Right lobe of liver (tissue), 4 donors: ENCODE measurements around the gene ETAA1.

Experiments used
- POLR2A ChIP-seq: fragments of 450-650 bp; IDR thresholded peaks from one replicate; pipeline ENCODE4 v1.6.1; 2017; ENCODE audit warnings: antibody characterized with exemption, mild to moderate bottlenecking
- TF ChIP-seq, protein P1 (sequence below), 4 donors: fragments of 200-600 bp in 3 of 4; fragments of 450-650 bp in 1 of 4; IDR thresholded peaks; one replicate each; pipeline versions ENCODE4 v1.5.1 to v1.8.0; 2016 to 2022; ENCODE audit warnings: antibody characterized with exemption in 4 of 4, mild to moderate bottlenecking in 2 of 4
- donor health status: DM: no; HTN: no; CAD: no.
- donor health status: DM: no; HTN: no; CAD: no.
- donor health status: DM: no; HTN: yes; CAD: no.

DNA sequence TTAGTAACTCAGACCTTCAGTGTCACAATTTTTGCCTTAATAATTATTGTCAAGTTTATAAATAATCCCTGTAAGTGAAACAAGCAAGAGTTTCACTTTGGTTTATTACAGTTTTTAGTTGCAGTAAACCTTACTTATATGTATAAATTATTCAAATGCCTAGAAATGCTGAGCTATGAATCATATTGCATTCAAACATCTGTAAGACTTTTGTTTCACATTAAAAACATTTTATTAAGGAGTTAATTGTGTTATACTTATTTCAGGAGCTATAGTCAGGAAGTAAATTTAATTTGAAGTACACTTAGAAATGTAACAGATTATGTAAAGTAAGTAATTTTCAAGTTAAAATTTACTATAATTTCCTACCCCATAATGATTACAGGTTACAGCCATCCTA, 3.9 kb upstream of the ETAA1 start:
- TF ChIP-seq, protein P1, sequence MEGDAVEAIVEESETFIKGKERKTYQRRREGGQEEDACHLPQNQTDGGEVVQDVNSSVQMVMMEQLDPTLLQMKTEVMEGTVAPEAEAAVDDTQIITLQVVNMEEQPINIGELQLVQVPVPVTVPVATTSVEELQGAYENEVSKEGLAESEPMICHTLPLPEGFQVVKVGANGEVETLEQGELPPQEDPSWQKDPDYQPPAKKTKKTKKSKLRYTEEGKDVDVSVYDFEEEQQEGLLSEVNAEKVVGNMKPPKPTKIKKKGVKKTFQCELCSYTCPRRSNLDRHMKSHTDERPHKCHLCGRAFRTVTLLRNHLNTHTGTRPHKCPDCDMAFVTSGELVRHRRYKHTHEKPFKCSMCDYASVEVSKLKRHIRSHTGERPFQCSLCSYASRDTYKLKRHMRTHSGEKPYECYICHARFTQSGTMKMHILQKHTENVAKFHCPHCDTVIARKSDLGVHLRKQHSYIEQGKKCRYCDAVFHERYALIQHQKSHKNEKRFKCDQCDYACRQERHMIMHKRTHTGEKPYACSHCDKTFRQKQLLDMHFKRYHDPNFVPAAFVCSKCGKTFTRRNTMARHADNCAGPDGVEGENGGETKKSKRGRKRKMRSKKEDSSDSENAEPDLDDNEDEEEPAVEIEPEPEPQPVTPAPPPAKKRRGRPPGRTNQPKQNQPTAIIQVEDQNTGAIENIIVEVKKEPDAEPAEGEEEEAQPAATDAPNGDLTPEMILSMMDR (IDR thresholded peaks at IDR 0.05): no peak
- TF ChIP-seq POLR2A: no peak
